ENCODE data around the gene GYG2.

GYG2 gene

DNA sequence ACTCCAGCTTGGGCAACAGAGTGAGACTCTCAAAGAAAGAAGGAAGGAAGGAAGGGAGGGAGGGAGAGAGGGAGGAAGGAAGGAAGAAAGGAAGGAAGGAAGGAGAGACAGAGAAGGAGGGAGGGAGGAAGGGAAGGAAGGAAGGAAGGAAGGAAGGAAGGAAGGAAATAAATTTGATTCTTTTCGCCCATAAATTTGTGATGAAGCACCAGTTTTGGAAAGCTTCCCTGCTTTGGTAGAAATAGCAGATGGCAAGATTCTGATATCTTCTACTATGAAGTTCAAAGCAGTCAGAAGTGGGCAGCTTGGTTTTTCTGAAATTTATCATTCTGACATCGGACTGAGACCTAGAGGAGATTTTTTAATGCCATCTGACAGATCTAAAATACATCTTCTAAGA, 11.7 kb upstream of the GYG2 start:
- no peak for DNase-seq (ENCODE audit: low spot score)

DNA sequence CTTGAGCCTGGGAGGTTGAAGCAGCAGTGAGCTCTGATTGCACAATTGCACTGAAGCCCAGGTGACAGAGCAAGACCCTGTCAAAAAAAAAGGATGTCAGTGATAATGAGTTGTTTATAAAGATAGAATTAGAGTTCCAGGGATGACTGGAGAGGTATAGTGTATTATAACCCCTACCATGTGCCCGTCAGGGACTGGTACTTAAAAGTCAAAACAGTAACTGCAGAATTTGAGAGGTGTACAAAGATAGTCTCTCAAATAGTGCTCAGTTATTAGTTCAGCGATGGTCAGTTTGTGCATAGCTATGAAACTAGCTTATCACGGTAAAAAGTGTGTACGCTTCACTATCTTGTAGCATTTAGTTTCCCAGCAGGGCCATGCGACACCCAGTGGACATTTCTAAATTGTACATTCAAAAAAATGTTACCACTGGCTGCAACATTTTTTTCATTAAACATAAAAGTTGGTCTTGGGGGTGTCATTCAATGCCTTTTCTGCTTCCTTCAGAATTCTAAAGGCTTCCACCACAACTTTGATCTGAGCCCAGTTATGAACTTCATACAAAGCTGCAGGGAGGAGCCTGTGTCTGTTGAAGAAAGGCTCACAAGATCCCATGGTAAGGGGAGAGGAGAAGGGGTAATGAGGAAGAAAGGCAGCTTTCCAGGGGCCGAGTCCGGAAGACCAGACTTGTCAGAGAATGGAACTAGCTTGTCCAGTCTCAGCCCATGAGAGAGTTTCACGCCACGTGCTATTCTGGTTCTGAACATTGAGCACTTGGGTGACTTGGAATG, 9.2 kb upstream of the GYG2 start:
- DNase-seq (ENCODE audit: low spot score), result peak; percentile 50

DNA sequence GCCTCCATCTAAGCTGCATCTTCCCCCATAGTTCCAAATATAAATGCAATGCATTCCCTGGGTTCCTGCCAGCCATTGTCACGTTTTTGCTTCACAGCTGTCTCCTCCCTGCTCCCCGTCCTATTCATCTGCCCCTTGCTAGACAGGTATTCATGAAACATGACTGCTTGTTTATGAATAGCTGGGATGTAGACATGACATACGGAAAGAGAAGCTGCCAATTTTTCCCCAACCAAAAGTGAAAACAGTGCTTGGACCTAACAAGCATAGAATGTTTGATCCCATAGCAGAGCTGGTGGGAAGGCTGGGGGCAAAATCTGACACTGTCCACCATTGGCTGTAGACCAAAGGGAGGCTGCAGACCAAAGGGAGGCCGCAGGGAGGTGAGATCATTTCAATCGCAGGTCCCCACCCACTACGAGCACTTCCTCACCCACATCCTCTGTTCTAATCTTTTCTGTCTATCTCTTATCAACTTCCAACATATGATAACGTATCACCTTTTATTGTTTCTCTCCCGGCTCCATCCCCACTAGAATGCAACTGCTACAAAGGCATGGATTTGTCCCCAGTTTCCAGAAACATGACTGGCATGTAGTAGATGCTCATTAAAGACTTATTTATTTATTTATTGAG, 8.5 kb upstream of the GYG2 start:
- DNase-seq (ENCODE audit: low spot score), result no peak

DNA sequence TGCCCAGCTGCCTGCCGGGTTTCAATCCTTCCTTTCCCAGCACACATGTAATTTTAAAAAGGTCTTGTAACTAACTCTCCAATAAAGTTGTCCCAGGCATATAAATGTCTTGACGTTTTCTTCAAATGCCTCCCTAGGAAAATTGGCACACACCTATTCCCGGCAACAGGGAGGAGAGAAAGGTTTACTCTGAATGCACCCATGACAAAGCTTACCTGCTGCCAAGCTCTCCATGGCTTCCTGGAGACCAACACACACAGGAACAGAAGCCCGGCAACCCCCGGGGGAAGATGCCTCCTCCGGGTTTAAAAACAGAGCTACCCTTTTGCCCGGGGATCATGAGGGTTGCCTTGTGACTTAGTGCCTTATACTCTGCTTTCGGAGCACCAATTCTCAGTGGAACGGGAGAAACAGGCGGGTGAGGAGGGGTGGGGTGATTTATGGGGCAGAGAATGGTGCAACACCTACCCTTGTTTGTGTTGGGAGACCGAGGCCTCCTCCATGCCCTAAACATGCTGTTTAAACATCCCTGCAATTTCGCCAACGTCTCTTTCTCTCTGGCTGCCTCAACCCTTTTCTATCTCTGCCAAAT, 4.8 kb upstream of the GYG2 start:
- DNase-seq (ENCODE audit: low spot score), result no peak

DNA sequence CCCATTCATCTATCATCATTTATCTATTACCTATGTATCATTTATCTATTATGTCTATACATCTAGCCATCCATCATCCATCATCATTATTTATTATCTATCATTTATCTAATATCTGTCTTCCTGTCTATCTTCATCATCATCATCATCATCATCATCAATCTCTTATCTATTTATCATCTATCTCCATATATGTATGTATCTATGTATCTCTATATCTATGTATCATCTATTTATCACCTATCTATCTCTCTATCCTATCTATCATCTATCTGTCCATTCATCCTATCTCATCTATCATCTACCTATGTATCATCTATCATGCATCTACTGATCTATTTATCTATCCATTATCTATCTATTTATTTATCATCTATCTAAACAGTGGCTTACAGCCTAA, 3.8 kb upstream of the GYG2 start:
- no peak for DNase-seq (ENCODE audit: low spot score)

DNA sequence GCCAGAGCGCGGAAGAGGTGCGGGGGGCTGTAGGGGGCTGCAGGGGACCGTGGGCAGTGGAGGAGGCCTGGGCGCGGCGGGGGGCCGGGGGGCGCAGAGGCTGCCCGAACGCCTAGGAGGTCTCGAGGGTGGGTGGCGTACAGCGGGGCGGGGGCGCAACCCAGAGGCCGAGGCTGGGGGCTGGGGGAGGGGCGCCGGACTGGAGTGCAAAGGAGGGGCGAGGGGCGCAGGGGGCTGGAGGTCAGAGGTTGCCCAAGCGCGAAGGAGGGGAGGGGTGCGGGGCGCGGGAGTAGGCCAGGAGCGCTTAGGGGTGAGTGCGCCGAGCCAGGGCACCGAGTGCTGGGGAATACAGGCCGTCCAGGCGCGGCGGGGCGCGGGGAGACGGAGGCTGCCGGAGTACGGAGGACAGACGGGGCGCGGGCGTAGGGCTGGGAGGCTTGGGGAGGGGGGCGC, 255 bp downstream of the GYG2 start:
- DNase-seq (ENCODE audit: low spot score), result peak; percentile 19

DNA sequence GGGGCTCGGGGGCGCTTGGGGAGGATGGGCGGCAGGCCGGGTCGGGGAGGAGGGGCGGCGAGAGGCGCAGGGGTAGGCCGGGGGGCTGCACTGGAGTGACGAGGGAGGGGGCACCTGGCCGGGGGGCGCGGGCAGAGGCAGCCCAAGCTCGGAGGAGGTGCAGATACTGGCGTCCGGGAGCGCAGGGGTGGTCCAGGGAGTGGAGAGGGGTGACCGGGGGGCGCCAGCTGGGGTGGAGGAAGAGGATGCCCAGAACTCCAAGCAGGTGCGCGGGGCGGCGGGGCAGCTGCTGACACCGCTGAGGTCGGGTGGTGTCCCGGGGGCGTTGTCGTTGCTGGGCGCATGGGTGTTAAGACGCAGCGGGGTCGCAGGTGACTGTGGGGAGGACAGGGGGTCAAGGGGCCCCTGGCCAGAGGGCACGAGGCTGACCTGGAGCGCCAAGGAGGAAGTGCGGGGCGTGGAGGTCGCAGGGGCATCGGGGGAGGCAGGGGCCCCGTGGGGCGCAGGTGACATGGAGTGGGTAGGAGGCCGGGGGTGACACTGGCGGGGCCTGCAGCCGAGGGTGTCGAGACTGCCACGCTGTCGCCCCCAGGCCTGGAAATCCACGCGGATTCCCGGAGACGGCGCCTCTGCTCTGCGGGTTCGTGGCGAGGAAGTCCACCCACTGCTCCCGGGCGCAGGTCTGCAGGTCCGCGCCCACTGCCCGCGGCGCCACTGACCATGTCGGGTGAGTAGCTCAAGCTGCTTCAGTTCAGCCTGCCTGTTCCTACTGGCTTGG, 928 bp downstream of the GYG2 start:
- DNase-seq (ENCODE audit: low spot score), result no peak

DNA sequence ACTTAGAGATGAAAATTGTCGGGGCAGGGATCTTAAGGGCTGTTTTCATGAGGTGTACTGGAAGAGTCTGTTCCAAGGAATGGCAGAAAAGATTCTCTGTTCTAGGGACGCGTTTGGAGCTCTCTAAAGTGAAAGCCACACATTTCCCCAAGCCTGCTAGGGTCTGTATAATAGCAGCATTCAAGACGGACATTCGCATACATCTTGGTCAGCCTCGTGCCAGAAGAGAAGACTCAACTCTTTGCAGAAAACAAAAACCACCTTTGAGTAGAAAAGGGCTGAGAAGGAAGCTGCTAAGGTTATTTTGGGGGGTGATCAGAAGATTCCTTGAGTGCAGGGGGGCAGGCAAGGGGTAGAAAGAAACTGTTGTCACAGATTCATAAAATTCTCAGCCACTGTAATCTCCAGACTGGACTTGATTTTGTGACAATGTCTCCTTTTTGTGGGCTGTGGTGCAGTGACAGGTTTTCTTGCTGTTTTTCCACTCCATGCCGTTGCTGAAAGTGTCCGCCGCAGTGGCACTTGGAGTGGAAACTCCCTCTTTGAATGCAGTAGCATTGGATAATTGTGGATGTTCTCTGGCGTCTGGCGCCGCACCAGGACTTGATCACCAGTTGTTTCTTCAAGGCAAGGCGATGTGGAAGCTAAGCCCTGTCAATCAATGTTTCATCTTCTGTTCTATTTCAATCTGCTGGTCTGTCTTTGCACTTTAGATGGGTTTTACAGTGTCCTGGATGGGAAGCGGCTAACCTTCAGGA, 2.9 kb downstream of the GYG2 start:
- no peak for DNase-seq (ENCODE audit: low spot score)

DNA sequence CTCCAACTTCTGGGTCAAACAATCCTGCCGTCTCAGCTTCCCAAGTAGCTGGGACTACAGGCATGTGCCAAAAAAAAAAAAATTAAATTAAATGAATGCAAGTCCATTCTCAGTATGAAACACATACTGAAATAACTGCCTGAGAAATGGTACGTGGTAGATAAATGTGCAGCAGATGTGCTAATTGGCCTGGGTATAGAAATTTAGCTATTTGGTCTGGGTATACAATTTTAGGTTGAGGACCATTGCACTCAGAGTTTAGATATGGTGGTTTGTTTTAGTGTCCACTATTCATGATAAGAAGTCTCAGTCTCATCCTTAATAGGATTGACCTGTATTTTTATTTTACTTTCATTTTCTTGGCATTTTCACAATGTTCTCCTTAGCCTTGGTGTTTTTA, 9.2 kb downstream of the GYG2 start:
- DNase-seq (ENCODE audit: low spot score), result no peak

DNA sequence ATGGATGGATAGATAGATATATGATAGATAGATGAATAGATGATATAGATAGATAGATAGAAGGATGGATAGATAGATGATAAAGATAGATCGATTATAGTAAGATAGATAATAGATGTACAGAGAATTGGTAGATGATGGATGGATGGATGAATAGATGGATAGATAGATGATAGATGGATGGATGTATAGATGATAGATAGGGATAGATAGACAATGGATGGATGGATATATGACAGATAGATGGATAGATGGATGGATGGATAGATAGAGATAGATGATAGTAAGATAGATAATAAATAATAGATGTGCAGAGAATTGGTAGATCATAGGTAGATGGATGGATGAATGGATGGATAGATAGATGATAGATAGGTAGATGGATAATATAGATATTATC, 12.2 kb downstream of the GYG2 start:
- DNase-seq (ENCODE audit: low spot score), result no peak

DNA sequence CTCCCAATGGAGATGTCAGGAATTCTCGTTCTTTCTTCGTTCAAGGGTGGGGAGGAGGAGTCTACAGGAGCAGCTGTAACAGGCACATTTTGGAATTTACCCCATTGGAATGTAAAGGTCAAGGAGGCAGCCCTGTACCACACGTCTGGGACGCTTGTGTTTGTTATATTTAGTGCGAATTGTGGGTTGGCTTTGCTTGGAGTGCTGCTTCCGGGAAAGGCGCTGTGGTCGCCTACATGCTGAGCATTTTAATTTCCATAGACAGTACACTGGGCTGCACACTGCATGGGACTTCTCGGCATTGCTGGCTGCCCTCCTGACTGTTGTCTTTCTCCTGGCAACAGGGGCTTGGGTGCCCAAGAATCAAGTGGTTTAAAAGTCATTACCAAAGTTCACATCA, 12.8 kb downstream of the GYG2 start:
- no peak for DNase-seq (ENCODE audit: low spot score)

DNA sequence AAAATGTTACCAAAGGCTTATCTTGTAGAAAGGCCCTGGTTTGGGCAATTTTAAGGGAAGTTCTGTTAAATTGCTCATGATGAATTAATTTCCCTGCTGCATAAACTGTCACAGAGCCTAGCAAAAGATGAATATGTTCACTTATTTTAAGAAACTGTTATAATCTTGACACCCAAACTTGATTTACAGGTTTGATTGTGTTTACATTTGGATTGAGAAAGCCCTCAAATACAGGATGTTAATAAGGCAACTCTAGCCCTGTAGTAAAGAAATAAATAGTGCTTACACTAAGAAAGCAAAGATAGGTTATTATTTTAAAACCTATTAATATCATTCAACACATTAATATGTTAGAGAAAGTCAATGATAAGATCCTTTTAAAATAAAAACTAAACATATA, 18.3 kb downstream of the GYG2 start:
- DNase-seq (ENCODE audit: low spot score), result no peak

DNA sequence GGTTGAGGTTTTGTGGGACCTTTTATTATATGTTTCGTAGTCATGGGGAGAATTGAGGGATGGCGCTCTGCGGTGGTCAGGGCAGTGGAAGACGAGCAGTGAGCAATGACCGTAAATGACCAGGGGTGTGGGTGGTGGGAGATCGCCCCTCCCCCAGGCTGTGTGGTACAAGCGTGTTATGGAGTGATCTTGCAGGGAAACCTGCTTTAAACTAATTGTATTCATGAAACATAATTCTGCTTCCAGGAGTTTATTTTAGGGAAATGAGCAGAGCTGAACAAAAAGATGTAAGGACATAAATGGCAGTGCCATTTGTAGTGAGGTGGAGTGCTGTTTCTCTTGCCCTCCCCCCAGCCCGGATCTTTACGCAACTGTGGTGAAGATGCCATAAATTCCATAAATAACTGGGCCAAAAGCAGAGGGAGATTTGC, 20.2 kb downstream of the GYG2 start:
- peak; percentile 65 for DNase-seq (ENCODE audit: low spot score)

DNA sequence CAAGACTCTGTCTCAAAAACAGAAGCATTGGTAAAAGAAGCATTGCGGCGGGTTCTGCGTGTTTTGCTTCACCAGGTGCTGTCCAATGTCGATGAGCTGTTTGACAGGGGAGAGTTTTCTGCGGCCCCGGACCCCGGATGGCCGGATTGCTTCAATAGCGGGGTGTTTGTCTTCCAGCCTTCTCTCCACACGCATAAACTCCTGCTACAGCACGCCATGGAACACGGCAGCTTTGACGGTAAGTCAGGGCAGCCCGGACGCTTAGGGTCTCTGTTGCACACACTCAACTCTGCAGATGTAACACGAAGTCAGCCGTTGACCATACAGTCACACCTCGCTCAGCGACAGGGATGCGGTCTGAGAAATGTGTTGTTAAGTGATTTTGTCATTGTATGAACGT, 26.2 kb downstream of the GYG2 start:
- DNase-seq (ENCODE audit: low spot score), result no peak

DNA sequence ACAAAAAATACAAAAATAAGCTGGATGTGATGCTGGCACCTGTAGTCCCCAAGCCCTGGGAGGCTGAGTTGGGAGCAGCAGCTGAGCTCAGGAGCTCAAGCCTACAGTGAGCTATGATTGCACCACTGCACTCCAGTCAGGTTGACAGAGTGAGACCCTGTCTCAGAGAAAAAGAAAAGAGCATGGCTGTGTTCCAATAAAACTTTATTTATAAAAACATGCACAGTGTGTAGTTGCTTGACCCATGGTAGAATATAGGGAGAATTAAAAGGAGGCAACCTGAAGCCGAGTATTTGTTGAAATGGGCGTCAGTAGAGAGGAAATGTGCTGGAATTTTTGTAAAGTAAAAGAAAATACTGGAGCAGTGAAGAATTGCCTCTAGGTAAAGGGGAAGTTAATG, 27.0 kb downstream of the GYG2 start:
- no peak for DNase-seq (ENCODE audit: low spot score)

DNA sequence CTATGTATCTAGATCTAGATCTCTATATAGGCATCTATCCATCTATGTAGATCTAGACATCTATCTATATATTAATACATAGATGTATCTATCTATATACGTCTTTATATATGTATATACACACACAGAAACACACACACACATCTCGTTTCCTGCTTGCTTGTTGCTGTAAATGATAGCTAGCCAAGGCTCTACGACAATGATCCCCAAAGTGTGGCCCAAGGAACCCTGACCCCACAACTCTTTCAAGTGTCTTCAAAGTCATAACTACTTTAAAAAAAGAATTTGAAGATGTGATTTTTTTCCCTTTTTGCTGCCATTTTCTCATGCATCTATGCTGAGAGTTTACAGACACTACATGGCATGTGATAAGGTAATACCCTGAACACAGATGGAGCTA, 28.8 kb downstream of the GYG2 start:
- no peak for DNase-seq (ENCODE audit: low spot score)

DNA sequence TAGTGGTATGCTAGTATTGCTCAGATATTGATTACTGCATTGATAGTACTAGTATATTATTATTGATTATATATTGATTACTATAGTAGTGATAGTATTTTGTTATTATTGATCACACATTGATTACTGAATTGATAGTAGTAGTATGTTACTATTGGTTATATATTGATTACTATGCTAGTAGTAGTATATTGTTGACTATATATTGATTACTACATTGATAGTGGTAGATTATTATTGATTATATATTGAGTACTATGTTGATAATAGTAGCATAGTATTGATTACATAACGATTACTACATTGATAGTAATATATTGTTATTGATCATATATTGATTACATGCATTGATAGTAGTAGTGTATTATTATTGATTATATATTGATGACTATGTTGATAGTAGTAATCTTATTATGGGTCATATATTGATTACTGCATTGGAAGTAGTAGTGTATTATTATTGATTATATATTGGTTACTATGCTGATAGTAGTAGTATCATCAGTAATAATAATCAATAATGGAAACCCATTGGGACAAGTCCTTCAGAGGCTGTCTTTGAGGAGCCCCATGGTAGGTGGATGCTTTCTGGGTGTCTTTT, 30.6 kb downstream of the GYG2 start:
- DNase-seq (ENCODE audit: low spot score), result no peak

DNA sequence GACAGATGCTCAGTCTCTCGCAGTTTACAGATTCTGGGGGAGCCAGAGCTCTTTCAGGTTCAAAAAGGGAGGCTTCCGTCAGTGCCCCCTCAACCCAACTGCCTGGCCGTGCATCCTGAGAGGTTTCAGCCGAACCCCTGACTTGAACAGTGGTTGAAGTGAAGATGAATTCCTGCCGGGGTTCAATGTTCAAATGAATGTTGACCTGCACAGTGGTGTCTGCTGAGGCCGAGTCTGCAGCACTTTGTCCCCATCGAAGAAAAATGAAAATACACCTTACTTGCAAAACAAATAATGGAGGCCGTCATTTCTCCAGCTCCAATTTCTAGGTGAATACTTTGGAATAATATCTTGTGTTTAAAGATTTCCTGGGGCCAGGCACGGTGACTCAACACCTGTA, 33.7 kb downstream of the GYG2 start:
- no peak for DNase-seq (ENCODE audit: low spot score)

DNA sequence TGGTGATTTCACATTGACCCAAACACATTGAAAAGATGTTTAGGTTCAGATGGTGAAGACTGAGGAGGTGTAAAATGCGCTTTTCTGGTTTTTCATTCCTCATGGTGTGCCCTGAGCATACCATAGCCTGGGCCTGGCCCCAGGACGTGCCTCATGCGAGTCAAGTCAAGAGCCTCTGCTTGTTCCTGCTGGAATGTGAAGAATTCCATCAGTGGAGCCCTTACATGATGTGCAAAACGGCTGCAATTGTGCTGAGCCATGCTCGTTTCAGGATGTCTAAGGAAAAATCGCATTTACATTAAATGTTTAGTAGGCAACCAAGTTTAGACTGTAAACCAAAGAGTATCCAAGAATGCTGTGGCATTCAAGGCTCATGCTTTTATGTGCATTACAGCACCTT, 34.9 kb downstream of the GYG2 start:
- peak; percentile 9 for DNase-seq (ENCODE audit: low spot score)

DNA sequence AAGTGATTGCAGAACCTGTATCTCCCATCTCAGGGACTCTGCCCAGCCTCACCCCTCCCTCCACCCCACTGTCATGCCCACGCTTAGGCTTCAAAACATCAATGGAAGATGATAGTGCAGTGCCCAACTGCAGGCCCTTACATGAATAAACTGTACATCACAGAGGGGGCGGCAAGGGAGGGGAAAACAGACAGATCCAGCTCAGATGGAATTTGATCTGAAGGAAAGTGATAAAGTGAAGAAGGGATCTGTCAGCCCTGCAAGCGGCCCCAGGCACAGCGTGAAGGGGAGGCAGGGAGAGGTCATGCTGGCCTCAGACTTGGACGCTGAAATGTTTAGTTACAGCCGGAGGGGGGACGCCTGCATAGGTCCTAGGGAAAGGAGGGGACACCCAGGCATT, 38.5 kb downstream of the GYG2 start:
- DNase-seq (ENCODE audit: low spot score), result no peak

DNA sequence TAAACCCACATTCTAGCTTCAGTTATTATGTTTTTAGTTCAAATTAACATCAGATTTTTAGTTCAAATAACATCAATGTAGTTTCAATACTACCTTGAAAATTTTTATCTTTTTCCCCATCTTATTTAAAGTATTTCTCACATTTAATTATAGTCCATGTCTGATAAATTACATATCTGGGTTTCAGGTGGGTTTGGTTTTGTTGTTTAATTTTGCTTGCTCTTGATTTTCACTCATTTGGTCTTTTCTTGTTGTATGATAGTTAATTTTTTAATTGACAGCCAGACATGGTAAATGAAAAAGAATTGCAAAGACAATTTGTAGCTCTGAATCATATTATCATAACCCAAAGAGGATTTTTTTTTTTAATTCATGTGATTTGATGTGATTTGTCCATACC, 41.9 kb downstream of the GYG2 start:
- no peak for DNase-seq (ENCODE audit: low spot score)

DNA sequence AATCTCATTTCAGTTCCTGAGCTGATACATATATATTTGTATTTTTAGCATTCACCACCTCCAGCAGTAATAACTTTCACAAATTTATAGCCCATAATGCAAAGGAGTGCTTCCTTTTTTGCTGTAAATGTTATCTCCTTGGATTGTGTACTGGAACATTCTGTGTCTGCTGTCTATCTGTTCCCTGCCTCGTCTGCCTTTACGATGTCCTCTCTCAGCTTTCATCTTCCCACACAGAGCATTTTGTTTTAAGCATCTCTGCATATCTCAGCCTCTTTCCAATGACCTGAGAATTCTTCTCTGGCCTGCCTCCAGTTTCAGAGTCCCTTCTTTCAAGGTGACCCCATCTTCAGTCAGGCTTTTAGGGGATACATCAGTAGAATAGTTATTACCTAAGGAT, 43.1 kb downstream of the GYG2 start:
- DNase-seq (ENCODE audit: low spot score), result no peak
